Bronchial epithelial cell (primary cell): ENCODE data around the gene CD28. TPM values are rescaled to one million over a fixed set of nuclear protein-coding genes. Genes with fewer than 3 reads are reported as not detected.
"Not testable (repeated sequence)": the region's sequence is repeated elsewhere in the genome, so short reads cannot be mapped to it uniquely, and the experiment has no call there.

ENCODE experiments used
- DNase-seq: peaks from one replicate; pipeline ENCODE4 v3.0.0-alpha.2; 2010; ENCODE audit warnings: low read depth
- FAIRE-seq: peaks from 2 replicates; lab custom pipeline; 2011; peaks lifted over from hg19 to GRCh38; lab: Jason Lieb, UNC
- H3K27me3 ChIP-seq: 2 replicates; pipeline ENCODE4 v1.5.1; 2011; ENCODE audit warnings: low read length; ENCODE audit not compliant: control insufficient read depth, insufficient read depth
- H3K36me3 ChIP-seq: 2 replicates; pipeline ENCODE4 v1.5.1; 2011; ENCODE audit warnings: low read length; ENCODE audit not compliant: control insufficient read depth, insufficient read depth
- H3K4me3 ChIP-seq: 2 replicates; pipeline ENCODE4 v1.5.1; 2011; ENCODE audit warnings: mild to moderate bottlenecking, low read depth, low read length, control low read depth
- CTCF ChIP-seq: IDR thresholded peaks from 2 replicates; pipeline ENCODE4 v1.5.1; 2011; ENCODE audit warnings: mild to moderate bottlenecking, moderate library complexity, low read length, control low read depth, inconsistent platforms; ENCODE audit not compliant: insufficient read depth, severe bottlenecking
- total RNA-seq: library from RNA; depleted of rRNA; stranded (reverse); fragments of >200 nt; gene quantifications from 2 replicates; pipeline ENCODE4 v1.2.1, GENCODE V29; 2014

The CD28 gene
- total RNA-seq, 1 donor from 2014 or later = not detected

GRCh38 chr2:203781151-203781550 lies 74.7 kb downstream of the CD28 start:
- no peaks in the 10 kb centered on the region for H3K36me3 ChIP-seq
- no peak overlapping the region for H3K4me3 ChIP-seq
- FAIRE-seq (no peak), DNase-seq (no peak)
- no peaks in the 10 kb centered on the region for H3K27me3 ChIP-seq
- no peak for TF ChIP-seq CTCF

- Histone ChIP-seq H3K27me3 (no peaks in the 10 kb centered on the region), H3K4me3 (no peak overlapping the region), H3K36me3 (no peaks in the 10 kb centered on the region)
- DNase-seq (peak; percentile 98), FAIRE-seq (peak; percentile 7)
- TF ChIP-seq CTCF = peak; percentile 84
These were observed 76.0 kb downstream of the CD28 start for GRCh38 chr2:203782262-203782976.

GRCh38 chr2:203783496-203784203 lies 77.2 kb downstream of the CD28 start:
- Histone ChIP-seq H3K27me3 (no peaks in the 10 kb centered on the region), H3K36me3 (no peaks in the 10 kb centered on the region), H3K4me3 (no peak overlapping the region)
- FAIRE-seq = no peak
- TF ChIP-seq CTCF = no peak
- no peak for DNase-seq

GRCh38 chr2:203784710-203785270 lies 78.4 kb downstream of the CD28 start:
- FAIRE-seq, H3K36me3 ChIP-seq, H3K27me3 ChIP-seq, H3K4me3 ChIP-seq, DNase-seq: not testable (repeated sequence)

- not testable (repeated sequence) for FAIRE-seq, H3K36me3 ChIP-seq, H3K4me3 ChIP-seq, H3K27me3 ChIP-seq, DNase-seq
These were observed 79.1 kb downstream of the CD28 start for GRCh38 chr2:203785391-203786110.

- TF ChIP-seq CTCF = no peak
- no peaks in the 10 kb centered on the region for H3K36me3 ChIP-seq
- no peak for DNase-seq
- no peak overlapping the region for H3K4me3 ChIP-seq
- FAIRE-seq = no peak
- H3K27me3 ChIP-seq = no peaks in the 10 kb centered on the region
These were observed 80.3 kb downstream of the CD28 start for GRCh38 chr2:203786549-203787351.
